HG03175 (cell line): ENCODE data around the gene GNAT3.

Experiments used
- ATAC-seq: cut with Tn5 transposase; IDR thresholded peaks from one replicate; pipeline ENCODE4 v1.9.1; 2021; ENCODE audit warnings: mild to moderate bottlenecking, moderate library complexity; ENCODE audit not compliant: unreplicated experiment

Gene GNAT3

GRCh38 chr7:80467069-80467468, 44.8 kb downstream of the GNAT3 start:
- ATAC-seq: no peak

DNA sequence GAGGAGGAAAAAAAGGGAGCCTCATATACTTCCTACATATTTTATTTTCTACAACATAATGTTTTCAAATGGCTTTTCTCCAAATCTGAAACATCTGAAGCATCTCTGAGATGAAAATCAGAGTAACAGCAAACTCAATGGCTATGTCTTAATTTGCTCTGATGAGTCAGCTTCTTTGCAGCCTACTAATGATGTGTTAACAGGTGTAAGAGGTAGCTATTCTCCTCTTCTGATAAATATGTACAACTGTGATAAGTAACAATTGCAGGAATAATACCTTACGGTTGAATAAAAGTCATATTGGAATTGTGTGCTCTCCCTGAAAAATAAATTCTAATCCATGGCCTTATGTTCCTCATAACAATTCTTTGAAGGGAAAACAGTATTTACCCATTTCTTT, 45.2 kb downstream of the GNAT3 start:
- ATAC-seq: no peak

- ATAC-seq: no peak
Observed at GRCh38 chr7:80464211-80464610, 47.7 kb downstream of the GNAT3 start.

GRCh38 chr7:80463272-80463920, 48.5 kb downstream of the GNAT3 start:
- no peak for ATAC-seq

DNA sequence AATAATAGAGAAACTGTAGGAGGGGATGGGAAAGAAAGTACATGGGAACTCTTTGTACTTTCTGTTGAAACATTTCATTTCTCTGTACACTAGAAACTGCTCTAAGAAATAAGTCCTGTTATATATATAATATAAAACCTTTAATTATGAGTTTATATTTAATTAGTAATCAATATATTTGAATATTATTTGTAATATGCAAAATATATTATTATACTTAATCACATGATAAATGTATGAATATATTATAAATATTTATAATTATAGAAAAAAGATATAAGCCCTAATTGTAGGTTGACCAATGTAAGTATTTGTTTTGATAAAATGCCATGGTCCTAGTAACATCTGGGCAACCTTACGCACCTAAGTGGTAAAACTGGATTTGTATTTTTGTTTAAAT, 51.0 kb downstream of the GNAT3 start:
- ATAC-seq: no peak

- no peak for ATAC-seq
Observed at GRCh38 chr7:80459776-80460510, 51.9 kb downstream of the GNAT3 start.

- no peak for ATAC-seq
Observed at GRCh38 chr7:80458822-80459725, 52.8 kb downstream of the GNAT3 start.

GRCh38 chr7:80453699-80454340, 58.0 kb downstream of the GNAT3 start:
- no peak for ATAC-seq

- ATAC-seq: no peak
Observed at GRCh38 chr7:80450621-80451308, 61.1 kb downstream of the GNAT3 start.

DNA sequence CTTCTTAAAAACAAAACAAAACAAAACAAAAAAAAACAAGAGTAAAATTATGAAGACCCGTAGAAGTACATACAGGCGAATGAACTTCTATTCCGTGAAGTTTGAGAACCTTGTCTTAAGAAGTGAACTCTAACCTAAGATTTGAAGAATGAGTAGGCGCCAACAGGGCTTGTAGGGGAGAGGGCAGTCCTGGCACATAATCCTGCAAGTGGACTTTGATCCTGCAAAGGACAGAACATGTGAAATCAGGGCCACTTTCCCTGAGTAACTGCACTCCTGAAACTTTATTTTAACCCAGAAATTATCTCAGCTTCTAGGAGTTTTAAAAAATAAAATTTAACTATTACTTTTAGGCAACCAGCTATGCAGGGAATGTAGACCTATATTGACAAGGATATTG, 62.0 kb downstream of the GNAT3 start:
- no peak for ATAC-seq

DNA sequence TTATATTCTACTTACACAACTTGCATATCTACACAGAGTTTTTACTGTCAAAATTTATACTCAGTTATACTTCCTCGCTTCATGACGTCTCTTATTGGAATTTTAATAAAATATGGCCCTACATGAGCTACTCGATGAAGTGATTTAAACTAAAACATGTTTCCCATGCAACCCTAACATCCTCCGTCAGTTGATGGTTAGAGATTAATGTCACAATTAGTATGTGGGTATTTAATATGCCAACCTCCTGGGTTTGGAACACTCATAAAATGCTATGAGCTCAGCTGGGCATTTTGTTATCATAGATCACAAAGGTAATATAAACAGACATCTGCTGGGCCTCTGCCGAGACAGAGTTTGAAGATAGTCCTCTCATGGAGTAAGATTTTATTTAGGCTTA, 66.5 kb downstream of the GNAT3 start:
- no peak for ATAC-seq

DNA sequence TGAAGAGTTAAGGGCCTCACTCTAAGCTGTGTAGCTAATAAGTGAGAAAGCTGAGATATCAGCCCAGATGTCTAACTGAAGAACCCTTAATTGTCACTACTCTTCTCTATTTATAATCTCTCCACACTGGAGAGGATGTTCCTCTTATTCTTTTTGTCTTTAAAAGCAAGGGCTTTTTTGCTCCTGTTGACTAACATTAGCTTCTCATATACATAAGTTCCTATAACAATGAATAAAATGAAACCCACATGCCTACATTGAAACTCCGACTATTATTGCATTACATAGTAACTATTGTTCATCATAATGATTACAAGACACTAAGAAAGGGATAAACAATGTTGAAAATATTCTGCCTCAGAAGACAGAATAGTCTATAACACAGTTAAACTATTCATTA, 67.1 kb downstream of the GNAT3 start:
- no peak for ATAC-seq

- ATAC-seq: no peak
Observed at GRCh38 chr7:80443325-80443724, 68.5 kb downstream of the GNAT3 start.

- no peak for ATAC-seq
Observed at GRCh38 chr7:80440883-80441282, 71.0 kb downstream of the GNAT3 start.

- ATAC-seq: no peak
Observed at GRCh38 chr7:80439894-80440821, 71.7 kb downstream of the GNAT3 start.

GRCh38 chr7:80435521-80435920, 76.3 kb downstream of the GNAT3 start:
- no peak for ATAC-seq

GRCh38 chr7:80434047-80434446, 77.8 kb downstream of the GNAT3 start:
- ATAC-seq: no peak

- no peak for ATAC-seq
Observed at GRCh38 chr7:80432166-80432565, 79.7 kb downstream of the GNAT3 start.

GRCh38 chr7:80429181-80429580, 82.7 kb downstream of the GNAT3 start:
- no peak for ATAC-seq
